Lower leg skin (tissue), 3 donors: ENCODE data around the gene CHID1.

Experiments used
- CTCF ChIP-seq, 3 donors: fragments of 450-650 bp; IDR thresholded peaks; one replicate each; pipeline ENCODE4 v1.5.1; 2016; ENCODE audit warnings: antibody characterized with exemption in 3 of 3, mild to moderate bottlenecking in 3 of 3, moderate library complexity in 2 of 3
- POLR2A ChIP-seq, 2 donors: fragments of 450-650 bp; IDR thresholded peaks; one replicate each; pipeline ENCODE4 v1.6.1; 2016 to 2017; ENCODE audit warnings: antibody characterized with exemption in 2 of 2, mild to moderate bottlenecking in 1 of 2, moderate library complexity in 1 of 2

DNA sequence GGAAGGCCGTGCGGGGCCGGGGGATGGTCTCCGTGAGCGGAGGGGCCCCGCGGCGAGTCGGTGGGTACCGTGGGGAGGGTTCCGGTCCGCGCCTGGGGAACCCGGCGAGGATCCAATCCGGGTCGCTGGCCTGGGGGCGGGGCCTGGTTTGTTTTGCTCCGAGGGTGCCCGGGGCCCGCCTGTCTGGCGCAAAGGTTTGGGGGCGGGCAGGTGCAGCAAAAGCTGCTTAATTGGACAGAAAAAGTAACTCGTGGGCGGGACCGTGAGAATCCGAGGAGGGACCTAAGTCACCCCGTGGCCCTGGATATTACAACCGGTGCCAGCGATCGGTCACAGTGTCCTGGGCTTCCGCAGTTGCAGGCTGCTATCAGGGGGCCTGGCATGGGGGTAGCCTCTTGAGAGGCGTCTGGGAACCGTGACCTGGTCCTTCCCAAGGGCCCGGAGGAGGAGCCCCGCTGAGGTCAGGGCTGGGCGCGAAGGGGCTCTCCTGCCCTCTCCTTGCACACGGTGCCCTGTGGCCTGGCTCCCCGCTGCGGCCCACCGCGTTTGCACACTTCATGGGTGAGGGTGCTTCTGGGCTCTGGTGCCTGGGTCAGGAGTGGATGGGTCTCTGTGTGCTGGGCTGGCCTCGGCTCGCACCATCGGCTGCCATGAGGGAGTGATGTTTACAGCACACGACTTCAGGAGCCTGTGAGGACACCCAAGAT is 90.5 kb downstream of the CHID1 start:
- TF ChIP-seq CTCF (IDR thresholded peaks at IDR 0.05) (no peak), POLR2A (IDR thresholded peaks at IDR 0.05) (no peak)
